ENCODE measurements around the gene HOXD9. TPM values are rescaled to one million over a fixed set of nuclear protein-coding genes. Genes with fewer than 3 reads are reported as not detected.

HOXD9 gene
- polyA plus RNA-seq, 10 donors = 4.8 to 11.5 (median 5.7) TPM

GRCh38 chr2:176152350-176153181 is 30.0 kb downstream of the HOXD9 start:
- peak in 2 of 3 donors; percentile 46 to 51 for DNase-seq

- DNase-seq = no peak
Measured at GRCh38 chr2:176154576-176155252, 32.2 kb downstream of the HOXD9 start.

- no peak for DNase-seq
Measured at GRCh38 chr2:176155356-176156044, 33.0 kb downstream of the HOXD9 start.

- DNase-seq = peak in 1 of 3 donors; percentile 28
Measured at GRCh38 chr2:176156301-176156806, 33.8 kb downstream of the HOXD9 start.

GRCh38 chr2:176156807-176157498 is 34.4 kb downstream of the HOXD9 start, which contains the start of gene HOXD3:
TSS of gene HOXD3 (plus strand) at chr2:176157307. CDS start at chr2:176169115, 11,808 bp downstream.
- peak in 1 of 3 donors; percentile 59 for DNase-seq

- DNase-seq = peak in 2 of 3 donors; percentile 38 to 66
Measured at GRCh38 chr2:176157499-176158185, 35.1 kb downstream of the HOXD9 start.

GRCh38 chr2:176158186-176158591 is 35.7 kb downstream of the HOXD9 start:
- peak in 1 of 3 donors; percentile 65 for DNase-seq

GRCh38 chr2:176158855-176159662 is 36.5 kb downstream of the HOXD9 start:
- DNase-seq = peak in 1 of 3 donors; percentile 26

- DNase-seq = peak in 1 of 3 donors; percentile 45
Measured at GRCh38 chr2:176159663-176160250, 37.2 kb downstream of the HOXD9 start.

- DNase-seq = peak in 2 of 3 donors; percentile 62 to 80
Measured at GRCh38 chr2:176160251-176160985, 37.9 kb downstream of the HOXD9 start.

GRCh38 chr2:176160986-176161824 is 38.7 kb downstream of the HOXD9 start:
- peak in 2 of 3 donors; percentile 35 to 50 for DNase-seq

GRCh38 chr2:176161825-176162626 is 39.5 kb downstream of the HOXD9 start:
- peak; percentile 85 to 90 (median 88) for DNase-seq

- DNase-seq = no peak
Measured at GRCh38 chr2:176162911-176163671, 40.6 kb downstream of the HOXD9 start.

- DNase-seq = no peak
Measured at GRCh38 chr2:176163672-176164056, 41.1 kb downstream of the HOXD9 start.

GRCh38 chr2:176164201-176164600 is 41.7 kb downstream of the HOXD9 start:
- DNase-seq = no peak

Measured in muscle of back (tissue), 11 donors.